Left hindlimb (tissue), 1 donor: ENCODE results near the gene NECAP2.
"Not testable (repeated sequence)": the region's sequence is repeated elsewhere in the genome, so short reads cannot be mapped to it uniquely, and the experiment has no call there.

Source experiments
- DNase-seq: peaks from one replicate; pipeline ENCODE4 v3.0.0-alpha.2; 2018

Gene NECAP2

DNA sequence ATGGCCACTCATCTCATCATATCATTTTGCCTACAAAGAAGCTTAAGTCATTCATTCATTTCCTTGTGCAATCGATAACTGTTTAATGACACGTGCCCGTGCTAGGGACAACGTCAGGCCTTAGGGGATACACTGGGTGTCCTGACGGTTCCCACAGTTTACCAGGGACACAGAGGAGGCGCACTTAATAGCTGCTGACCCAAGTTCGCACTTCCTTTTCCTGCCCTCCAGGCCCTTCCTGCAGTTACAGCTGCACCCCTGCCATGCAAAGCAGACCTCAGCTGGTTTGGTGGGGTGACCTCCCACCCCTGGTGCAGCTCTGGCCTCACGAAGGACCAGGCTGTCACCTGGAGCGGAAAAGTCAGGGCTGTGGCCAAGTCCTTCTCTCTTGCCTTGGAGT, 7.5 kb upstream of the NECAP2 start:
- no peak for DNase-seq

DNA sequence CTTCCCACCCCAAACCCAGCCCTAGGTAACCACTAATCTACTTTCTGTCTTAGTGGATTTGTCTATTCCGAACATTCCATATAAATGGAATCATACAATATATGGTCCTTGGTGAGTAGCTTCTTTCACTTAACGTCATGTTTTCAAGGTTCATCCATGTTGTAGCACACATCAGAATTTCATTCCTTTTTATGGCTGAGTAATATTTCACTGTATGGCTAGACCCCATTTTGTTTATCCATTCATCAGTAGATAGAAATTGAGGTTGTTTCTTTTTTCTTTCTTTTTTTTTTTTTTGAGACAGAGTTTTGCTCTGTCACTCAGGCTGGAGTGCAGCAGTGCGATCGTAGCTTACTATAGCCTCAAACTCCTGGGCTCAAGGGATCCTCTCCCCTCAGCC, 6.5 kb upstream of the NECAP2 start:
- DNase-seq, result no peak

DNA sequence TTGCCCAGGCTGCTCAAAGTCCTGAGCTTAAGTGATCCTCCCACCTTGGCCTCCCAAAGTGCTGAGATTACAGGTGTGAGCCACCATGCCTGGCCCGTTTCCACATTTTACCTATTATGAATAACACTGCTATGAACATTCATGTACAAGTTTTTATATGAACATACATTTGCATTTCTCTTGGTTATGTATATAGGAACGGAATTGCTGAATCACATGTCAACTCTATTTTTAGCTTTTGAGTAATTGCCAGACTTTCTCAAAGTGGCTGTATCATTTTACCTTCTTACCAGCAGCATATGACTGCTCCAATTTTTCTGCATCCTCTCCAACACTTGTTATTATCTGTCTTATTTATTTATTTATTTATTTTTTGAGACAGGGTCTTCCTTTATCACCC, 6.0 kb upstream of the NECAP2 start:
- DNase-seq, result no peak

DNA sequence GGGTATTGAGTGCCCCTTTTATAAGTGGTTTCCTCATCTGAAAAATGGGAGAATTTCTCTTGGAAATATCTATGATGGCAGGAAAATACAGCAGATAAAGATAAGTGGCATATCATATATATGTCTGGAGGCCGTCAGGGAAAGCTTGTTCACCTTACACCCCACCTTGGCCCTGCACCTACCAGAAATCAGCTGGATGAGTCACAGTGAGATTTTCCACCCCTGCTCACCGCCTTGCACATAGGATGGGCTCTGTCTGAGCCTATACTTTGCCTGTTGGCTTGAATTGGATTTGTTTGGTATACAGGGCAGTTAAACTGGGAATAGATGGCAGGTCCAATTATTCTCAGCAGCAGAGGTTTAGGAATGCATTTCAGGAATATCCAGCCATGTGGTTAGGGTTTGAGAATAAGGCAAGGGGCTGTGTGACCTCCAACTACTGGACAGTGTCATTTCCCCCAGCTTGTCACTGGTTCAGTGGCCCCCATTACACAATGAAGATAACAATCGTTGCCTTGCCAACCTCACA, 3.5 kb upstream of the NECAP2 start, which contains the start of gene SPATA21:
SPATA21 (minus strand) TSS at position 479 of the 529 bp plus-strand sequence. CDS start 6,053 bp downstream, outside the sequence.
- DNase-seq, result no peak

DNA sequence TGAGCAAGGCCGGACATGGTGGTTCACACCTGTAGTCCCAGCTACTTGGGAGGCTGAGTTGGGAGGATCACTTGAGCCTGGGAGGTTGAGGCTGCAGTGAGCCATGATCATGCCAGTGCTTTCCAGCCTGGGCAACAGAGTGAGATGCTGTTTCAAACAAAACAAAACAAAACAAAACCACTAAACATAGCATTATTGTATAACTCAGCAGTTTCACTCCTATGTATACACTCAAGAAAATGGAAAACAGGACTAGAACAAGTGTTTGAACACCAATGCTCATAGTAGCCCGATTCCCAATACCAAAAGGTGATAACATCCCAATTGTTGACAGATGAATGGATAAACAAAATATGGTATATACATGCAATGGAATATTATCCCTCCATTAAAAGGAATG, 2.0 kb upstream of the NECAP2 start:
- no peak for DNase-seq

DNA sequence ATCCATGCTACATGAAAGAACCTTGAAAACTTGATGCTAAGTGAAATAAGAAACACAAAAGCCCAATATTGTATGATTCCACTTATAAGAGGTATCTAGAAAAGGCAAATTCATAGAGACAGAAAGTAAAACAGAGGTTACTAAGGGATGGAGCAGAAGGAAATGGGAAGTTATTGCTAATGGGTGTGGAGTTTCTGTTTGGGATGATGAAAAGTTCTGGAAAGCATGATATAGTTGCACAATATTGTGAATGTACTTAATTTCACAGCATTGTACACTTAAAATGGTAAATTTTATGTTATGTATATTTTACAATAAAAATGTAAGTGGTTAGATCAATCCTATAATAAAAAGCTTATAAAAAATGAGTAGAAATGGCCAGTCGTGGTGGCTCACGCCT, 1.6 kb upstream of the NECAP2 start:
- DNase-seq, result no peak

DNA sequence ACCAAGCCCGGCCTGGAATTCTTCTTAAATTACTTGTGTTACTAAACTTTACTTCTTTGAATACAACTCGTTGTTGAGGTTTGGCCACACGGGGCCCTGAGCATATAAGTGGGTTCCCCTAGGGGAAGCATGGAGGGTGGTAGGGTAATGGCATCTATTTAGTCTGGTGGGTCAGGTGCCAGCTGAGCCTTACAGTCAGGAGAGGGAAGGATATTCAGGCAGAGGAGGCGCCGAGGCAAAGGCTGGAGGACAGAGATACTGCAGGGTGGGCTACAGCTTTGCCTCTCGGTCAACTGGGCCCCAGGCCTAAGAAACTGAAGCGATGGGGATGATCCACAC, 424 bp upstream of the NECAP2 start:
- DNase-seq, result no peak

DNA sequence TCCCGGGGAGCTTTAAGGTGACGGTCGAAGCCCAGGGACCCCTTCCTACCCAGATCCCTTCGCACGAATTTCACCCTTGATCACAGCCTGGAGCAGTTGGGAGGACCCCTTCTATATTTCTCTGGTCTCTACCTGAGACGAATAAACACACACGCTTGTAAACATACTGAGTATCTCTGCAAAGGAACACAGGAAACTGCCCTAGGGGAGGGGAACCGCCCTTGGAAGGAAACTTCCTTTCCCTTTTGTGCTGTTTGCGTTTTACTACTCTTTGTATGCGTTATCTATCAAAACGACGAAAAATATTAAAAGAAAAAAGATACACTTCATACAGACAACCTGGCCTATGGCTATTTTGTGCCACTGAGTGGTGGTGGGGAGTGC, 750 bp downstream of the NECAP2 start:
- no peak for DNase-seq

DNA sequence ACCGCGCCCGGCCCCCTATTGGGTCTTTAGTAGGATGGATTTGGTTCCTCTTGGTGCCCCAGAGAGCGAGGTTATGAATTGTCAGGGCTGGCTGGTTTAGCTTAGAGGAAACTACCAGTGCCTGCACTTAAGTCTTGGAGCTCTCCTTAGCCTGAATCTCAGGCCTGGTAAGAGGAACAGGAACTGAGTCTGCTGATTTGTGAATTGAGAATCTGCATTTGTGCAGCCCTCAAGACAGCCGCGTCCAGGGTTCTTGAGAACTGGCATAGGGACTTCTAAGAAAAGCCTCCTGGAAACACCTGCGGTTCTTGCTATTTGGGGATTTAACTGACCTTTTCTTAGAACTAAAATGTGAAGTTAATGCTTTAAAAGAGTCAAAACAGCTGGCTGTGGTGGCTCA, 1.7 kb downstream of the NECAP2 start:
- DNase-seq, result no peak

DNA sequence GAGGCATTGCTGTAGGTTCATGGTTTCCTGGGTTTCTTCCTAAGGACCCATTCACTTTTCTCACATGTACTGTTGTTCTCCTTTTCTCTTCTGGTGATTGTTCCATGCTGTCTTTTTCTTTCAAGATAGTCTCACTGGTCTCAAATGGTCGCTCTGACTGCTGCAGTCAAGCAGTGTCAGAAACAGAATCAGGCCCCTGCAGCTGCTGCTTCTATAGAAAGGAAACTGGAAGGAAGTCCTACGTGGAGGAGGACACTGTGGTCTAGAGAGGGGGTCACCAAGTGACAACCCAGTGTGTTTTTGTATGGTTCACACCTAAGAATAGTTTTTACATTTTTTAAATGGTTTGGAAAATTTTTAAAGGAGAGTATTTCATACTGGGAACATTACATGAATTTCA, 2.4 kb downstream of the NECAP2 start:
- no peak for DNase-seq

DNA sequence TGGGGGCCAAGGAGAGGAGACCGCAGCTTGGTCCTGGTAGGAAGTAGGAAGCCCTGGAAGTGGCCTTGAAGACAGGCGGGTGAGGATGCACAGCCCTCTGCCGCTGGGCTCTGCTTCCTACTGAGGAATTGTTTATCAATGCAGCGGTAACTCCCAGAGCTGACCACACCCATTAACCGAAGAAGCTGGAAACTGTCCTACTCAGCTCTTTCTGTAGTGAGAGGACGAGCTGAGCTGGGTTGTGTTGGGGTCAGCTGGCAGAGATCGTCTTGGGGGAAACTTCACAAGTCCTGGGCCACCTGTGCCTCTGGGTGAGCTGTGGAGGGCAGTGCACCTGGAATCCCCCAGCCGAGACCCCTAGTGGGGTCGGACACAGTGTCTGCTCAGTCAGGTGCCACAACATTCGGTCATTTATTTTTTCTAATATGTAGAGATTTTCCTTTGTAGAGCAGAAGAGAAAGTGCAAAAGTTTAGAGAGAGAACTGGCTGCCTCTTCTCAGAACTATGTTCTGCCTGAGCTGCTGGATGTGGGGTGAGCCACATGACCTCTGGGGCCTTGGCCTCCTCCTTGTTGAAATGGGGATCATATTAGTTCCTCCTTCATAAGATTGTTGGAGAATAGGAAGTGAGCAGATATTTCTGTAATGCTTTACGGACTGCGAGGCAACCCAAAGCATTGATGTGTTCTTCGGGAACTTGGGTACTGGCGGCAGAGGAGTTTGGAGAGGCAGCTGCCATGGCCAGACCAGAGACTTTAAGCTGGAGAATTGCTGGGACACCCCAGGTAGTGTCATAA, 3.6 kb downstream of the NECAP2 start:
- DNase-seq, result no peak

DNA sequence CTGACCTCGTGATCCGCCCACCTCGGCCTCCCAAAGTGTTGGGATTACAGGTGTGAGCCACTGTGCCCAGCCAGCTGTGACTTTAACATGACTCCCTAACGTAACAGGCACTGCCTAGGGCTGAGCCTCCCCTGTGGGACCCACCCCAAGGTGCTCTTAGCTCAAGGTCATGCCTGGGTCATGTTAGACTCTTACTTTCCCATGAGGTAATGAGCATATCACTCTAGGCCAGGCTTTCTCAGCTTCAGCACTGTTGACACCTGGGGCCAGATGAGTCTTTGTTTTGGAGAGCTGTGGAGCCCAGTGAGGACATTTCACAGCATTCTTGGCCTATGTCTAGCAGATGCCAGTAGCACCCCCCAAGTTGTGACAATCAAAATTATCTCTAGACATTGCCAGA, 4.5 kb downstream of the NECAP2 start:
- no peak for DNase-seq

DNA sequence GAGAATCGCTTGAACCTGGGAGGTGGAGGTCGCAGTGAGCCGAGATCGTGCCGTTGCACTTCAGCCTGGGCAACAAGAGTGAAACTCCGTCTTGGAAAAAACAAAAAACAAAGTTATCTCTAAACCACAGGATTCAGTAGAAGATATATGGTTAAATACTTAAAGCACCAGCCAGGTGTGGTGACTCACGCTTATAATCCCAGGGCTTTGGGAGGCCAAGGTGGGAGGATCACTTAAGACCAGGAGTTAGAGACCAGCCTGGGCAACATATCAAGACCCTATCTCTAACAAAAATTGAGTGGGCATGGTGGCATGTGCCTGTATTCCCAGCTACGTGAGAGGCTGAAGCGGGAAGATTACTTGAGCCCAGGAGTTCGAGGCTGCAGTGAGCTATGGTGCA, 5.6 kb downstream of the NECAP2 start:
- no peak for DNase-seq

DNA sequence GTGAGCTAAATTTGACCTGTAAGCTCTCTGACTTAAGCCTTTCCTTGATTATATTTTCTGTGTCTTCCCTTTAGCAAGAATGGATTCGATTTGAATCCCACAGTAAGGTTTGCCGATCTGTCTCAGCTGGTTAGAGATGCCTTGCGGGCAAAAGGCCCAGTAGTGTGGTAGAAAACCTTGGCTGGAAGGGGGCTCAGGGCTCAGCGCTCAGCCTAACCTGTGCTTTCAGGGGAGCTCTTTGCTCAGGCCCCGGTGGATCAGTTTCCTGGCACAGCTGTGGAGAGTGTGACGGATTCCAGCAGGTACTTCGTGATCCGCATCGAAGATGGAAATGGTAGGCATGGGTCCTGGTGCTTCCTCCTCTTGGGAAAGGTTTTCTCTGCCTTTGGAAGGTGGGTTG, 7.1 kb downstream of the NECAP2 start:
- no peak for DNase-seq

DNA sequence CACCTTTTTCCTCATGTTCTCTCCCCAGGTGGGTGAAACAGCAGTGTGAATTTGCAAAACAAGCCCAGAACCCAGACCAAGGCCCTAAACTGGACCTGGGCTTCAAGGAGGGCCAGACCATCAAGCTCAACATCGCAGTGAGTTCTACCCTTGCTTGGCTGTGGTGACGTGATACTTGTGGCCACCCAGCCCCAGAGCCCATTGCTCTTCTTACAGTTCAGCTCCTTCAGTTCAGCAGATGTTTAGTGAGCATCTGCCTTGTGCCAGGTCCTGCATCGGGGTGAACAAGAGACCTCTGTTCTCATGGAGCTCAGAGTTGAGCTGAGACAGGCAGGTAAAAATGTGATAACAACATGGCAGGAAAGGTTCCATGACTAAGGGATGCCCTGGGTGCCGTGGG, 8.5 kb downstream of the NECAP2 start:
- DNase-seq, result no peak

DNA sequence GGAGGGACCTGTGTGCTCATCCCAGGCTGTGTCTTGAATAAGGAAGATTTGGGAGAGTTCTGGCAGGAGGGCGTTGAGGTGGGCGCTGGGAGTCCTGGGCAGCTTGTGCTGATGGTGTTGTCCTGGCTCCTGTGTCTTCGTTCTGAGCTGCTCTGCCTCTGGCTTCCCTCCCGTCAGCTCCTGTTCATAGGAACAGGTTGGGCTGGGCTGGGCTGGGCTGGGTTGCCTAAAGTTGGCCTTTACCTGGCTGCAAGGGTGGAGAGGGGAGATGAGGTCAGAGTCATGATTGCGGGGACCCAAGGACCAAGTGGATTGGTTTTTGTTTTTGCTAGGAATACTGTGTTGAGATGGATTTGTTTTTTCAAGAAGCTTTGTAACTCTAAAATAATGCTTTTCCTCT, 9.1 kb downstream of the NECAP2 start:
- no peak for DNase-seq

DNA sequence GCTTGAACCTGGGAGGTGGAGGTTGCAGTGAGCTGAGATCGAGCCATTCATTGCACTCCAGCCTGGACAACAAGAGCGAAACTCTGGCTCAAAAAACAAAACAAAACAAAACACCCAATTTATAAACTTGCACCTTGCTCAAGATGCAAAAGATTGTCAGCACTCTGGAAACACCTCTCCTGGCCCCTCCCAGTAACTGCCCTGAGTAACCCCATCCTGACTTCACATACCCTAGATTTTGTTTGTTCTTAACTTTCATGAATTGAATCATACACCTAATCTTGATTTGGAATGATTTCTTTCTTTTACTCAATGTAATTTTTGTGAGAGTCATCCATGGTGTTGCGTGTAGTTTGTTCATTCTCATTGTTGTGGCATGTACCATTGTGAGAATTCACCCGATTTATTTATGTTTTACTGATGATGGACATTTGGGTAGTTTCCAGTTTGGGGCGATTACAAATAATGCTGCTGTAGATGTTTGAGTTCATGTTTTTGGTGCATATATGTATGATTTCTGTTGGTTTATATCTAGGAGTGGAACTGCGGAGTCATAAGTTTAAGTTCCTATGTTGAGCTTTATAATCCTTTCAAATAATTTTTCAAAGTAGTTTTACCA, 10.4 kb downstream of the NECAP2 start:
- DNase-seq, result no peak

DNA sequence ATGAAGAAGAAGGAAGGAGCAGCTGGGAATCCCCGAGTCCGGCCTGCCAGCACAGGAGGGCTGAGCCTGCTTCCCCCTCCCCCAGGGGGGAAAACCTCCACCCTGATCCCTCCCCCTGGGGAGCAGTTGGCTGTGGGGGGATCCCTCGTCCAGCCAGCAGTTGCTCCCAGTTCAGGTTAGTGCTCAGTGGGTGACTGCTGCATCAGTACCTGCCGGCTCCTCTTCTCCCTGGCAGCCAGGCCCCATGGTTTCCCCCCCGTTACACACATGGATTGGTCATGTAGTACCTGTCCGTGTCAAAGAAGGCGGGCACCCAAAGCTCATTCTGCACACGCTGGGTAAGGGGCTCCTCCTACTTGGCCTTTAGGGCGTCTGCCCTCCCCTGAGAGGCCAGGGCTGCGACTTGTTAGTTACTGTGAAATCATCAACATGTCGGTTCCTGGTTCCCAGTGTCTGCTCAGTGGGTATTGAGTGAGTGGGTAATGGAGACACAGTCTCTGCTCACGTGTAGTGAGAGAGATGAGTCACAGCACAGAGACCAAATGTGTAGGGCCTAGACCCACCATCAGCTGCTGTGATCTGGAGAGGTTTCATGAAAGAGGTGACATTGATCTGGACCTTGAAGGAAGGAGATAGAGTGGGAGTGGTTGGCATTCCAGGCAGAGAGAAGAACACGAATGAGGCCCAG, 11.5 kb downstream of the NECAP2 start:
- no peak for DNase-seq

DNA sequence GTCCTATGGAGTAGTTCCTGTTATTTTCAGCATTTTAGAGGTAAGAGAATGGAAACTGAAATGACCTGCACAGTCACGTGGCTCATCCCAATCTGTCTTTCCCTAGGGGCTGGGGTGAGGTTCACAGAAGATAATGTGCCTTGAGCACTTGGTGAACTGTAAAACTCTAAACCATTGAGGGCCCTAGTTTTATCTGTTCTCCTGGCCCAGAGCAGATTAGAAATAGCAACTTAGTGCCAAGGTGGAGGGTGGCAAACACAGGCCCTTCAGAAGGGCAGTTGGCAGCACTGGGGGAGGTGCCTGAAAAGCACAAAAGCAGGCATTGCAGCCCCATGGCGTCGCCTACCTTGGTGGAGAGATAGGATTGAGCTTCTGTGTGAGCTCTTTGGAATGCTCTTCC, 14.4 kb downstream of the NECAP2 start:
- DNase-seq, result not testable (repeated sequence)

DNA sequence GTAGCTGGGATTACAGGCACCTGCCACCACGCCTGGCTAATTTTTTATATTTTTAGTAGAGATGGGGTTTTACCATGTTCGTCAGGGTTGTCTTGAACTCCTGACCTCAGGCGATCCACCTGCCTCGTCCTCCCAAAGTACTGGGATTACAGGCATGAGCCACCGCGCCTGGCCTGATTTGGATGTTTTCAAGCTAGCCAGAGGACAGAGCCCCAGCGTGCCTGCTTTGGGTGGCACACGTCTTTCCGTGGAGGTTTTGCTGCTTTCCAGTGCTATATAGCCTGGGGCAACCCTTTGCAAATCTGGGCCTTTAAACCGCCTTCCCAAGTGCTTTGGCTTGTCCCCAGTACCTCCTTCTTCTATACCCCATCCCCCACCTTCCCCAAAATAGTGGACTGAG, 15.6 kb downstream of the NECAP2 start:
- not testable (repeated sequence) for DNase-seq

DNA sequence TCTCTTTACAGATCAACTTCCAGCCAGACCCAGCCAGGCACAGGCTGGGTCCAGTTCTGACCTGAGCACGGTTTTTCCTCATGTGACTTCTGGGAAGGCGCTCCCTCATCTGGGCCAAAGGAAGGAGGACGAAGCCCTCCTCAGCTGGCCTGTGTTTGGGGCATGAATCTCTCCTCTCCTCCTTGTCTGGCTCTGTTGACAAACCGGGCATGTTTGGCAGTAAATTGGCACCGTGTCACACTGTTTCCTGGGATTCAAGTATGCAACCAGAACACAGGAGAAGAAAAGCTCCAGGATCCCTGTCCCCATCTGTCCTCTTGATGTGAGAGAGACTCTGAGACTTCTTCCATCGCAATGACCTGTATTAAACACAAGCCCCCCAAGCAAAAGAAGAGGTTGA, 18.3 kb downstream of the NECAP2 start:
- no peak for DNase-seq

DNA sequence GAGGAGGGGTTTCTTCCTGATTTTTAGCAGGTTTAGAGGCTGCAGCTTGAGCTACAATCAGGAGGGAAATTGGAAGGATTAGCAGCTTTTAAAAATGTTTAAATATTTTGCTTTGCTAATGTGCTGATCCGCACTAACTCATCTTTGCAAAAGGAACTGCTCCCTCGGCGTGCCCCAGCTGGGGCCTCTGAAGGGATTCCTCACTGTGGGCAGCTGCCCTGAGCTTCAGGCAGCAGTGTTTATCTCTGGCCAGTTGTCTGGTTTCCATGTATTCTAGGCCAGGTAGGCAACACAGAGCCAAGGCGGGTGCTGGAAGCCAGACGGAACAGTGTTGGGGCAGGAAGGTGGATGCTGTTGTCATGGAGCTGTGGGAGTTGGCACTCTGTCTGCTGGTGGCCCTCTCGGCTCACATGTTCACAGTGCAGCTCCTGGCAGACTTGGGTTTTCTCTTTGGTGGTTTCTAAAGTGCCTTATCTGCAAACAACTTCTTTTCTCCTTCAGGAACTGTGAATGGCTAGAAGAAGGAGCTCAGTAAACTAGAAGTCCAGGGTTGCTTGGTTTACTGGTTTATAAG, 18.9 kb downstream of the NECAP2 start:
- no peak for DNase-seq

DNA sequence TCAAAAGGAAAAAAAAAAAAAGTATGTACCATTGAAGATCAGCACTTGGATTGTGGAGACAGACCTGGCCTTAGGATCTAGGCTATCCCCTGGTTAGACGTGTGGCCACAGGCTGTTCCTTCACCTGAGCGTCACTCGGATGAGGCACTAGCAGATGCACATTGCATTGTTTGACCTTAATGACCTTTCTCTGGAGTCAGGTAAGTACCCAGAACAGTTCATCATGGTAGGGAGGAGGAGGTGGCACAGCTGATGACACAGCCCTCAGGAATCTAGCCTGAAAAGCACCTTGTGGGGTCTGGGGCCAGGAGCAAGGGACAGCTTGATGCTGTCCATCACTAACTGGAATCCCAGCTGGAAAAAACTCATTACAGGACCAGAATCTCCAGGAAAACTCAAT, 21.2 kb downstream of the NECAP2 start:
- DNase-seq, result no peak
